ENCODE results near the gene CCN5.
A peak's percentile ranks its signal among the peaks of the same experiment; 100 is the strongest.

CCN5 gene

DNA sequence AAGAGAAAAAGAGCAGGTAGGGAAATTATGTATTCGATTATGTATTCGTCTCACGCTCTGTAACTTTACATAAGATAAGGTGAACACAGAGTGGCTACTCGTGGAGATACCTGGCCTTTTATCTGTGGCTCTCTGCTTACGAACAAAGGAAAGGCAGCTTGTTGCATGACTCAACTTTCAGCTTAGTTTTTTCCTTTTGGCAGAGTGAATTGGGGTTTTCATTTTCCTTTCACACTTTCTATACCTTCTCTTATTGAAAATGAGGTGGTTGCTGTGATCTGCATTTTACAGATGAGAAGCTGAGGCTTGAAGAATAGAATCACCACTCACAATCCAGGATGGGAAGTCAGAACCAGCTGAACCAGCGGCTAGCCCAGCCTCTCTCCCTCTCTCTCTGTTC is 17.2 kb downstream of the CCN5 start:
- intact Hi-C loops (cut with DNase I): no loop called here
- peak in 1 of 10 donors; percentile 16 for DNase-seq

GRCh38 chr20:44733341-44734069 is 18.3 kb downstream of the CCN5 start:
- peak; percentile 58 to 97 (median 80) for DNase-seq
- intact Hi-C loops (cut with DNase I): loop anchor here (1.0 kb wide), 1 partner anchor 48 kb away; no protein-coding TSS in a partner anchor

DNA sequence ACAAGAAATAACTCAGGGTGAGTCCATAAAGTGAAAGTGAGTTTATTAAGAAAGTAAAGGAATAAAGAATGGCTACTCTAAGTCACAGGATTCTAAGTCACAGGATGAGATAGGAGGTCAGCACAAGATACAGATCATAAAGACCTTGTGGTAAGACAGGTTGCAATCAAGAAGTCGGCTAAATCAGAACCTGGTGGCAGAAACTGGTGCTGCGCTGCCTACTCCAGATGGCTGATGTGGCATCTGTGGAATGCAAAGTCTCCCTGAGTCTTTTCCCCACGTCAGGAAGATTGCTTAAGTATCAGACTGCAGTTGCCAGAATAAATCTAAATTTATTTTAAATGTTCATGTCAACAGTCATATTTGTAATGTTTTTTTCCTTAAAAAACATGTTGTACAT is 19.8 kb downstream of the CCN5 start:
- intact Hi-C loops (cut with DNase I): no loop called here
- peak in 2 of 10 donors; percentile 52 to 56 for DNase-seq

GRCh38 chr20:44735816-44736169 is 20.6 kb downstream of the CCN5 start:
- intact Hi-C loops (cut with DNase I): no loop called here
- no peak for DNase-seq

- intact Hi-C loops (cut with DNase I): no loop called here
- DNase-seq: peak in 9 of 10 donors; percentile 35 to 93 (median 65)
Observed at GRCh38 chr20:44736170-44737021, 21.2 kb downstream of the CCN5 start.

GRCh38 chr20:44737116-44737515 is 21.9 kb downstream of the CCN5 start:
- DNase-seq: peak in 1 of 10 donors; percentile 2
- intact Hi-C loops (cut with DNase I): no loop called here

GRCh38 chr20:44738813-44739477 is 23.8 kb downstream of the CCN5 start:
- DNase-seq: peak; percentile 48 to 96 (median 74)

DNA sequence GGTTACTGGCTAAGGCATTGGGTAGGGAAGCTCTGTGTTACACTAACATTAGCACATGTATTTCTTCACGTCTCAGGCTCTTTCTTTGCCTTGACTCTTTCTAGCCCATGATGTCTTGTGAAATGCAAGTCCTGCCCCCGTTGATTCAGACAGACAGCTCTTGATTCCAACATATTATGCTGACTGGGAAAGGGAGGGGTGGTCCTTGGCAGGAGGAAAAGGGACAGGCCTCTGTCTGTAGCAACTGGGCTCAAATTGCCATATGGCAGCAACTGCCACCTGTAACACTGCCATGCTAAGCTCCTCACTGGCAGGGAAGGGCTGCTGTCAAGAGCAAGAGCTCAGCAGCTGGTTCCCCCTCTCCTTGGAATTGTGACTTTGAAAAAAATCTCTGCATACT is 24.8 kb downstream of the CCN5 start:
- intact Hi-C loops (cut with DNase I): no loop called here
- peak in 1 of 10 donors; percentile 24 for DNase-seq

More at GRCh38 chr20:44738813-44739477, 23.8 kb downstream of the CCN5 start:
- intact Hi-C loops (cut with DNase I): no loop called here

DNA sequence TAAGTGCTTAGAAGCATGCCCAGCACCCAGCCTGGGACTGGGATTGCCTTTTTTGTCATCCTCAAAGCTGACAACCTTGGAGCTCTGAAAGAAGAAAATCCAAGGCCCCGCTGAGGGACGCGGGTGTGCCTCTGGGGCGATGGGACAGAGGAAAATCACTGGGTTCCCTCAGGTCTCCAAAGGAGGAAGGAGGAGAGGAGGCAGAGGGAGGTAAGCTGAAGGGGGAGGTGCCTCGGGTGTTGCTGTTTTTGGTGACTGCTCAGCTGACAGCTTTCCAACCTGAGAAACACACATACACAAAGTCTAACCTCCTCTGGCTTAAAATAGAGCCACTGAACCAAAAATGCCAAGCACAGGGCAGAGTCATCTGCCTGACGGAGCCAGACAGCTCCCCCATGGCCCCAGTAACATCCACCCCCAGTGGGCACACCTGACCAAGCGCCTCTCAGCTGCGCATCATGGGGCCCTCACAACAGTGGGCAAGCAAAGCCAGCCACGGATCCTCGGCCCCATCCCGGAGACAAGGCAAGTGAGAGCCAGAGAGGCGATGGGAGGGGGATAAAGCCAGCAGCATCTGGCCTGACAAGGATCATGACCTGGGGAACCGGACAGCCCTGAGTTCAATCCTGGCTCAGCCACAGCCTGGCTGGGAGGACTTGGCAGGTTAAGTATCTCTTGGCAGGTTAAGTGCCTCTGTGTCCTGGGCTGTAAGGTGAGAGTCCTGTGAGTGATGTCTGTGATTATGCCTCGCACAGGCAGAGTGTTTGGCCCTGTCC is 27.3 kb downstream of the CCN5 start:
- DNase-seq: peak in 1 of 10 donors; percentile 77
- intact Hi-C loops (cut with DNase I): no loop called here

GRCh38 chr20:44743080-44743701 is 28.0 kb downstream of the CCN5 start:
- DNase-seq: no peak
- intact Hi-C loops (cut with DNase I): no loop called here

DNA sequence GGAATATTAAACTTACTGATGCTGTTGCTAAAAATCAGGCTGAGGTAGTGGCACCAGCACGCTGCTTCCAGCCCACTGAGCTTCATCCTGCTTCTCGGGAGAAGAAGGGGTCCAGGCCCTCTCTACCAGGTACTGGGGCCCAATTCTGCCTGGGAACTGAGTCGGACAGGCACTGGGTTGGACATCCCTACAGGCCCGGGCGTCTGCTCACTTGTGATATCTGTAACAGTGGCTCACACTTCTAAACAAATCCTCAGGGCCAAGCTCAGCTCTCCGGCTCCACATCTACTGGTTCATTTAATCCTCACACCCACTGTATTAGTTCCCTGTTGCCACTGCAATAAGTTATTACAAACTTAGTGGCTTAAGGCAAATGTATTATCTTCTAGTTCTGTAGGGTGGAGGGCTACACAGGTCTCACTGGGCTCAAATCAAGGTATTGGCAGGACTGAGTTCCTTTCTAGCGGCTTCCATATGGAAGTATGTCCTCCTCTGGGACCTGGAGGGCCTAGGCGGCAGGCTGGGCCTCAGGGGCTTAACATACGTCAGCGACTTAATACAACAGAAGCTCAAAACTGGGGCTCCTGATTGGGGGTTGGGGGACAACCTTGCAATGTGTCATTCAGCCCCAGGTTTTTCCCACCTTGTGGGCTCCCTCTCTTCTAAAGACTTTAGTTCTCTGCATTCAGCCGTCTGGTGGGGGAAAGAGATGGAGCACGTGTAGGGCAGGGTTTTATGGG is 28.9 kb downstream of the CCN5 start:
- peak in 1 of 10 donors; percentile 61 for DNase-seq
- intact Hi-C loops (cut with DNase I): no loop called here

DNA sequence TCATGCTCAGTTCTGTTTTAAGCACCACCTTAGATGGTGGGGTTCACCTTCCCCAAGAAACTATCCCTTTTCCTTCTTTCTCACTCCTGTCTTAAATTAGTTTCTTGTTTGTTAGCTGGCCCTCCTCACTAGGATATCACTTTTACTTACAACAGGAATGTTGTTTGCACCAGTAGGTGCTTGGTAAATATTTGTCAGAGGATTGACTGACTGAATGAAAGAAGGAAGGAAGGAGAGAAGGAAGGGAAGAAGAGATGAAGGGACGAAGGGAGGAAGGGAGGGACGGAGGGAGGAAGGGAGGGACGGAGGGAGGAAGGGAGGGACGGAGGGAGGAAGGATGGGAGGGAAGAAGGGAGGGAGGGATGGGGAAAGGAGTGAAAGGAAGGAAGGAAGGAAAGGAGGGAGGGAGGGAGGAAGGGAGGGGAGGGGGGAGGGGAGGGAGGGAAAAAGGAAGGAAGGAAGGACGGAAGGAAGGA is 30.0 kb downstream of the CCN5 start:
- intact Hi-C loops (cut with DNase I): loop anchor here (5.0 kb wide), 1 partner anchor 67 kb away; the partner anchor contains the start of gene RIMS4
- DNase-seq: no peak

DNA sequence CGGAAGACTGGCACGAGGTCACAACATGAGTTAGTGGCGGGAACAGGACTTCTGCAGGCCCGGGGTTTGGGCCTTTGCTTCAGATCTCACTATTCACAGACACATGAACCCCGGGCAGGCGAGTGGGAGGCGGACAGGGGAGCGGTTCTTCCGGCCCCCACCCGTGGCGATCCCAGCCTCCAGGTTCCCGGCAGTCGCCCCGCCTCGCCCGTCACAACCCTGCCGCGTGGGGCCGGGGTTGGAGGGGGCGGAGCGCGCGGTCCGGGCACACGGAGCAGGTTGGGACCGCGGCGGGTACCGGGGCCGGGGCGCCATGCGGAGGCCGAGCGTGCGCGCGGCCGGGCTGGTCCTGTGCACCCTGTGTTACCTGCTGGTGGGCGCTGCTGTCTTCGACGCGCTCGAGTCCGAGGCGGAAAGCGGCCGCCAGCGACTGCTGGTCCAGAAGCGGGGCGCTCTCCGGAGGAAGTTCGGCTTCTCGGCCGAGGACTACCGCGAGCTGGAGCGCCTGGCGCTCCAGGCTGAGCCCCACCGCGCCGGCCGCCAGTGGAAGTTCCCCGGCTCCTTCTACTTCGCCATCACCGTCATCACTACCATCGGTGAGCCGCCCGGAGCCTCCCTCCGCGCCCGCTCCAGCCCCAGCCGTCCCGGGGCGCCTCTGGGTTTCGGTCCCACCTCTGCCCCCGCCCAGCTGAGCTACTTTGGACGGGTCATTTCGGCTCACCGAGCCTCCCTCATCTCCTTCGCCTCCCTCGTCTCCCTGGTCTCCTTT is 30.6 kb downstream of the CCN5 start, which contains the start of gene KCNK15:
Gene KCNK15, plus strand, starts transcription at position 268 of the 769 bp plus-strand sequence. Its CDS starts 46 bp downstream, at position 314.
- intact Hi-C loops (cut with DNase I): loop anchor here (2.0 to 5.0 kb wide), 2 partner anchors 67 to 121 kb away; partner anchors contain the start of gene RIMS4
- DNase-seq: peak in 3 of 10 donors; percentile 80 to 89 (median 87)

GRCh38 chr20:44746367-44747165 is 31.4 kb downstream of the CCN5 start:
- DNase-seq: no peak
- intact Hi-C loops (cut with DNase I): loop anchor here (2.0 to 5.0 kb wide), 2 partner anchors 66 to 120 kb away; partner anchors contain the start of gene RIMS4

- peak; percentile 64 to 96 (median 85) for DNase-seq
- intact Hi-C loops (cut with DNase I): loop anchor here (2.0 to 5.0 kb wide), 2 partner anchors 65 to 119 kb away; partner anchors contain the start of gene RIMS4
Observed at GRCh38 chr20:44747166-44748004, 32.2 kb downstream of the CCN5 start.

GRCh38 chr20:44748005-44748370 is 32.8 kb downstream of the CCN5 start:
- intact Hi-C loops (cut with DNase I): loop anchor here (5.0 kb wide), 1 partner anchor 64 kb away; the partner anchor contains the start of gene RIMS4
- no peak for DNase-seq
